ENCODE measurements around the gene NHERF1. TPM values are rescaled to one million over a fixed set of nuclear protein-coding genes. Genes with fewer than 3 reads are reported as not detected.

The NHERF1 gene
- total and polyA plus RNA-seq, 2 of the 8 experiments (the other 6 are each of a cell fraction or from before 2014, with no cell fraction given) = 92.9 to 99.2 TPM

DNA sequence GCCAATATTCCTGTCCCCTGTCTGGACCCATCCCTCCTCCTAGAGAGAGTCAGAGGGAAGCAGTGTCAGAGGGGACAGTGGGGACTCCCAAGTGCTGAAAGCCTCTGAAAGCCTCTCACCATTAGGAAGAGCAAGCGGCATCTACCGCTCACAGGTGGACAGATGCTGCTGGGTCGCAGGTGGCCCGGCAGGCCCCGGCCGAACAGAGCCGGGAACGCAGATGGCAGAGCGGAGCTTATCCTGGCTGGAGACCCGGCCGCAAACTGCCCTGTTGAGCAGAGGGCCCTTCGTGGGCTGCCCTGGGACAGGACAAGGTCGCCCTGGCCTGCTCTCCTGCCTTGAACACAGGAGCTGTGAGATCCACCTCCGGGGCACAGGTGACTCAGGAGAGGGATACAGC is 50.7 kb downstream of the NHERF1 start:
- Histone ChIP-seq H3K27ac (ENCODE audit: low read depth, low read length) (no peak overlapping the region), H2AFZ (ENCODE audit: low read length) (no peak overlapping the region), H3K23me2 (ENCODE audit: low read depth, low read length) (no peaks in the 10 kb centered on the region), H3K4me2 (ENCODE audit: insufficient read depth in 1 of 2, low read depth in 2 of 2, low read length in 2 of 2) (no peak overlapping the region), H3K14ac (ENCODE audit: insufficient read length) (no peak overlapping the region), H2BK120ac (replicated peaks; ENCODE audit: low read depth, low read length) (no peak overlapping the region), H4K91ac (replicated peaks; ENCODE audit: insufficient read length, low read length) (no peak overlapping the region), H2BK12ac (ENCODE audit: low read depth, low read length) (no peak overlapping the region), H3K27me3 (replicated peaks in 1 of 4; ENCODE audit: control insufficient read depth in 3 of 4, extremely low read depth in 1 of 4, insufficient read depth in 3 of 4, low read length in 3 of 4) (no peaks in the 10 kb centered on the region), H3K4me3 (ENCODE audit: extremely low read depth in 1 of 4, insufficient read depth in 2 of 4, low read depth in 3 of 4, low read length in 4 of 4) (no peak overlapping the region), H3K18ac (ENCODE audit: extremely low read depth, low read length) (no peak overlapping the region), H3K36me3 (ENCODE audit: control insufficient read depth in 2 of 4, insufficient read depth in 4 of 4, low read length in 3 of 4) (peaks cover 0 to 29% (median 5%) of the 10 kb centered on the region in 4 experiments; a peak in 6 of 8 replicates), H3K9ac (replicated peaks in 1 of 4; ENCODE audit: extremely low read depth in 1 of 4, low read depth in 3 of 4, low read length in 3 of 4) (no peak overlapping the region), H4K5ac (ENCODE audit: insufficient read length, low read depth, low read length) (no peak overlapping the region), H3K79me1 (ENCODE audit: low read depth, low read length) (no peaks in the 10 kb centered on the region), H3K4ac (replicated peaks; ENCODE audit: insufficient read length, low read depth, low read length) (no peak overlapping the region), H3K56ac (replicated peaks; ENCODE audit: insufficient read length, low read depth, low read length) (no peak overlapping the region), H3K23ac (ENCODE audit: insufficient read length) (no peak overlapping the region), H2BK15ac (ENCODE audit: low read length) (no peak overlapping the region), H4K20me1 (replicated peaks in 1 of 2; ENCODE audit: control insufficient read depth in 1 of 2, insufficient read depth in 2 of 2, low read length in 2 of 2) (peaks cover 0 to 16% of the 10 kb centered on the region in 2 experiments), H3K9me3 (ENCODE audit: insufficient read depth in 2 of 2, low read depth in 1 of 2, low read length in 1 of 2) (no peaks in the 10 kb centered on the region), H3K4me1 (replicated peaks in 1 of 4; ENCODE audit: control insufficient read depth in 3 of 4, insufficient read depth in 4 of 4, low read length in 3 of 4) (no peaks in the 10 kb centered on the region), H2AK5ac (ENCODE audit: low read depth, low read length) (no peak overlapping the region), H2BK5ac (ENCODE audit: low read depth, low read length) (no peak overlapping the region), H3K79me2 (ENCODE audit: control insufficient read depth in 1 of 2, insufficient read depth in 2 of 2, low read length in 2 of 2) (no peaks in the 10 kb centered on the region), H2BK20ac (ENCODE audit: low read length) (no peak overlapping the region), H4K8ac (ENCODE audit: extremely low read depth, insufficient read depth, low read length) (no peak overlapping the region)
- DNase-seq (ENCODE audit: low read depth in 1 of 2, low spot score in 2 of 2) (no peak), FAIRE-seq (no peak)
- TF ChIP-seq KDM4A (IDR thresholded peaks at IDR 0.05; ENCODE audit: low read depth, low read length, severe bottlenecking) (no peak), EZH2 (IDR thresholded peaks at IDR 0.05; ENCODE audit: low read depth, low read length, severe bottlenecking) (no peak), MAFK (IDR thresholded peaks at IDR 0.05; ENCODE audit: low read depth, low read length) (no peak), JUND (IDR thresholded peaks at IDR 0.05; ENCODE audit: low read length) (no peak), CHD1 (IDR thresholded peaks at IDR 0.05; ENCODE audit: low read depth, low read length) (no peak), ASH2L (IDR thresholded peaks at IDR 0.05; ENCODE audit: low read length) (no peak), USF2 (IDR thresholded peaks at IDR 0.05; ENCODE audit: low read length) (no peak), RXRA (IDR thresholded peaks at IDR 0.05; ENCODE audit: insufficient read depth, low read depth, low read length) (no peak), EP300 (IDR thresholded peaks at IDR 0.05; ENCODE audit: borderline replicate concordance in 1 of 2, low read depth in 2 of 2, low read length in 2 of 2) (no peak), CREB1 (IDR thresholded peaks at IDR 0.05) (no peak)
- WGBS, 2 experiments (ENCODE audit: extremely low coverage in 1 of 2, insufficient coverage in 1 of 2, insufficient read length in 1 of 2, insufficient replicate concordance in 2 of 2, low coverage in 1 of 2, low lambda C conversion rate in 2 of 2, missing lambda C conversion rate in 1 of 2) = 92% methylated on average over 14 of the region's 14 CpGs; no CpG with 5 or more reads in 1 of the 2 experiments
- ChIA-PET CTCF (ENCODE audit: partially characterized antibody) (interaction anchor here (1.1 to 99.6 kb wide), 3 partner anchors 14 to 55 kb away, joined by 3 to 2981 read pairs (median 9); partner anchors contain the start of genes FDXR and GRIN2C), POLR2A (ENCODE audit: partially characterized antibody) (interaction anchor here (0.9 kb wide), 1 partner anchor 19 kb away, joined by 5 read pairs; no protein-coding TSS in a partner anchor)

All from H1 (cell line).